Activated gamma-delta T cell treated with Interleukin-2 at 50 U/mL for 16 hours (primary cell): Measurements from ENCODE around the gene PLXNA4.

Source experiments
- DNase-seq: peaks from one replicate; pipeline ENCODE4 v3.0.0-alpha.2; 2020

The PLXNA4 gene

GRCh38 chr7:132564090-132564489 lies 12.2 kb downstream of the PLXNA4 start:
- DNase-seq = no peak

GRCh38 chr7:132562690-132563089 lies 13.6 kb downstream of the PLXNA4 start:
- no peak for DNase-seq

GRCh38 chr7:132561763-132562162 lies 14.5 kb downstream of the PLXNA4 start:
- no peak for DNase-seq

- no peak for DNase-seq
Observed at GRCh38 chr7:132560825-132561529, 15.3 kb downstream of the PLXNA4 start.

GRCh38 chr7:132560105-132560504 lies 16.2 kb downstream of the PLXNA4 start:
- no peak for DNase-seq

- DNase-seq = no peak
Observed at GRCh38 chr7:132558815-132559214, 17.5 kb downstream of the PLXNA4 start.

GRCh38 chr7:132557489-132558044 lies 18.7 kb downstream of the PLXNA4 start:
- no peak for DNase-seq

GRCh38 chr7:132554446-132554845 lies 21.8 kb downstream of the PLXNA4 start:
- DNase-seq = no peak

GRCh38 chr7:132553031-132553430 lies 23.2 kb downstream of the PLXNA4 start:
- no peak for DNase-seq

- no peak for DNase-seq
Observed at GRCh38 chr7:132551886-132552285, 24.4 kb downstream of the PLXNA4 start.

- DNase-seq = no peak
Observed at GRCh38 chr7:132551439-132551838, 24.8 kb downstream of the PLXNA4 start.

GRCh38 chr7:132548489-132549078 lies 27.7 kb downstream of the PLXNA4 start:
- no peak for DNase-seq

- DNase-seq = no peak
Observed at GRCh38 chr7:132547821-132548220, 28.4 kb downstream of the PLXNA4 start.

- no peak for DNase-seq
Observed at GRCh38 chr7:132546366-132547127, 29.7 kb downstream of the PLXNA4 start.

GRCh38 chr7:132545756-132546155 lies 30.5 kb downstream of the PLXNA4 start:
- no peak for DNase-seq

- DNase-seq = no peak
Observed at GRCh38 chr7:132544999-132545398, 31.3 kb downstream of the PLXNA4 start.

GRCh38 chr7:132544025-132544424 lies 32.2 kb downstream of the PLXNA4 start:
- DNase-seq = no peak

- no peak for DNase-seq
Observed at GRCh38 chr7:132542895-132543294, 33.4 kb downstream of the PLXNA4 start.

GRCh38 chr7:132541656-132542055 lies 34.6 kb downstream of the PLXNA4 start:
- no peak for DNase-seq

GRCh38 chr7:132537456-132538145 lies 38.7 kb downstream of the PLXNA4 start:
- DNase-seq = no peak

- DNase-seq = no peak
Observed at GRCh38 chr7:132536654-132537395, 39.4 kb downstream of the PLXNA4 start.

- DNase-seq = no peak
Observed at GRCh38 chr7:132533916-132534315, 42.4 kb downstream of the PLXNA4 start.
